H1 (cell line): ENCODE measurements around the gene SOX4. TPM values are rescaled to one million over a fixed set of nuclear protein-coding genes. Genes with fewer than 3 reads are reported as not detected.

Experiments
- CHD7 ChIP-seq: fragments of 300-600 bp; sonication (generic); IDR thresholded peaks from 2 replicates; pipeline ENCODE4 v1.7.1; 2012; ENCODE audit warnings: low read length, moderate library complexity, mild to moderate bottlenecking, inconsistent platforms; ENCODE audit not compliant: insufficient replicate concordance
- GTF2F1 ChIP-seq: IDR thresholded peaks from 2 replicates; pipeline ENCODE4 v1.6.1; 2012; ENCODE audit warnings: low read depth, low read length, improper control_type of control experiment, borderline replicate concordance
- MAFK ChIP-seq: IDR thresholded peaks from 2 replicates; pipeline ENCODE4 v1.6.1; 2012; ENCODE audit warnings: low read depth, mild to moderate bottlenecking, improper control_type of control experiment, low read length
- NRF1 ChIP-seq: IDR thresholded peaks from 2 replicates; pipeline ENCODE4 v1.6.1; 2011; ENCODE audit warnings: mild to moderate bottlenecking, low read depth, low read length, improper control_type of control experiment
- POU5F1 ChIP-seq: IDR thresholded peaks from 2 replicates; pipeline ENCODE4 v1.6.1; 2011; ENCODE audit warnings: low read depth, mild to moderate bottlenecking, low read length, moderate library complexity
- RFX5 ChIP-seq: IDR thresholded peaks from 2 replicates; pipeline ENCODE4 v1.6.1; 2011; ENCODE audit warnings: low read depth, low read length, improper control_type of control experiment, borderline replicate concordance
- SIN3A ChIP-seq, 2 experiments: IDR thresholded peaks in 1 of 2; conservative IDR thresholded peaks in 1 of 2; 2 replicates each; pipeline ENCODE4 v1.6.1; 2011 to 2012; ENCODE audit warnings: low read length in 2 of 2, improper control_type of control experiment in 1 of 2, low read depth in 1 of 2, mild to moderate bottlenecking in 1 of 2
- TBP ChIP-seq: IDR thresholded peaks from 2 replicates; pipeline ENCODE4 v1.6.1; 2011; ENCODE audit warnings: low read depth, low read length, improper control_type of control experiment
- polyA plus RNA-seq, 7 experiments: library from polyadenylated mRNA; depleted of rRNA in 3 of 7; stranded (reverse) in 5 of 7; unstranded in 2 of 7; fragments of >200 nt in 5 of 7; fragments of 200-250 nt in 2 of 7; gene quantifications; 1 replicate in 5 of 7; 2 replicates in 1 of 7; 4 replicates in 1 of 7; pipeline versions ENCODE4 v1.2.1 to v1.2.3, GENCODE V29; 2011 to 2013; ENCODE audit warnings: missing spikeins in 2 of 7, mixed read lengths in 2 of 7
- total RNA-seq: library from RNA; stranded (reverse); fragmentation: NEBNext Ultra II Directional; extraction: Animal tissue kit (Norgen Biotek cat#: 25700); gene quantifications from 2 replicates; pipeline ENCODE4 v1.2.1, GENCODE V29; 2021
- TF ChIP-seq, protein P1 (sequence below): IDR thresholded peaks from 2 replicates; pipeline ENCODE4 v1.6.1; 2012; ENCODE audit warnings: inconsistent platforms

The SOX4 gene
- total and polyA plus RNA-seq, 2 of the 8 experiments (the other 6 are each of a cell fraction or from before 2014, with no cell fraction given), result 14.1 to 169 TPM

DNA sequence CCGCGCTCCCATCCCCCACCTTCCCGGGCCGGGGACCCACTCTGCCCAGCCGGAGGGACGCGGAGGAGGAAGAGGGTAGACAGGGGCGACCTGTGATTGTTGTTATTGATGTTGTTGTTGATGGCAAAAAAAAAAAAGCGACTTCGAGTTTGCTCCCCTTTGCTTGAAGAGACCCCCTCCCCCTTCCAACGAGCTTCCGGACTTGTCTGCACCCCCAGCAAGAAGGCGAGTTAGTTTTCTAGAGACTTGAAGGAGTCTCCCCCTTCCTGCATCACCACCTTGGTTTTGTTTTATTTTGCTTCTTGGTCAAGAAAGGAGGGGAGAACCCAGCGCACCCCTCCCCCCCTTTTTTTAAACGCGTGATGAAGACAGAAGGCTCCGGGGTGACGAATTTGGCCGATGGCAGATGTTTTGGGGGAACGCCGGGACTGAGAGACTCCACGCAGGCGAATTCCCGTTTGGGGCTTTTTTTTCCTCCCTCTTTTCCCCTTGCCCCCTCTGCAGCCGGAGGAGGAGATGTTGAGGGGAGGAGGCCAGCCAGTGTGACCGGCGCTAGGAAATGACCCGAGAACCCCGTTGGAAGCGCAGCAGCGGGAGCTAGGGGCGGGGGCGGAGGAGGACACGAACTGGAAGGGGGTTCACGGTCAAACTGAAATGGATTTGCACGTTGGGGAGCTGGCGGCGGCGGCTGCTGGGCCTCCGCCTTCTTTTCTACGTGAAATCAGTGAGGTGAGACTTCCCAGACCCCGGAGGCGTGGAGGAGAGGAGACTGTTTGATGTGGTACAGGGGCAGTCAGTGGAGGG, 2.8 kb downstream of the SOX4 start (continued):
- TF ChIP-seq GTF2F1, result no peak
- peak in 1 of 2 experiments; percentile 14; a peak in 1 of 4 replicates for TF ChIP-seq SIN3A (conservative IDR thresholded peaks at IDR 0.05 in 1 of 2, IDR thresholded peaks at IDR 0.05 in 1 of 2; ENCODE audit: low read depth in 1 of 2, low read length in 2 of 2)
- TF ChIP-seq RFX5, result no peak
- TF ChIP-seq POU5F1, result no peak
- no peak for TF ChIP-seq MAFK
- TF ChIP-seq, protein P1, sequence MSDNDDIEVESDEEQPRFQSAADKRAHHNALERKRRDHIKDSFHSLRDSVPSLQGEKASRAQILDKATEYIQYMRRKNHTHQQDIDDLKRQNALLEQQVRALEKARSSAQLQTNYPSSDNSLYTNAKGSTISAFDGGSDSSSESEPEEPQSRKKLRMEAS, result no peak
- TF ChIP-seq NRF1, result no peak
- peak; percentile 59; the same call in 1 of the 2 replicates for TF ChIP-seq TBP
- no peak for TF ChIP-seq CHD7
